Osteocyte (in vitro differentiated cells): ENCODE measurements around the gene FLT3. TPM values are rescaled to one million over a fixed set of nuclear protein-coding genes. Genes with fewer than 3 reads are reported as not detected.

ENCODE experiments used
- DNase-seq: peaks from one replicate; pipeline ENCODE4 v3.0.0; 2021; ENCODE audit warnings: mixed read lengths; ENCODE audit not compliant: unreplicated experiment; ENCODE audit errors: extremely low spot score
- H3K27ac Mint-ChIP-seq: one replicate; pipeline ENCODE4 v1.8.0; 2021; ENCODE audit warnings: mild to moderate bottlenecking, mixed read lengths; ENCODE audit not compliant: unreplicated experiment
- H3K27me3 Mint-ChIP-seq: one replicate; pipeline ENCODE4 v1.8.0; 2021; ENCODE audit warnings: mixed read lengths; ENCODE audit not compliant: unreplicated experiment
- H3K36me3 Mint-ChIP-seq: one replicate; pipeline ENCODE4 v1.8.0; 2021; ENCODE audit warnings: mixed read lengths; ENCODE audit not compliant: unreplicated experiment
- H3K4me1 Mint-ChIP-seq: one replicate; pipeline ENCODE4 v1.8.0; 2021; ENCODE audit warnings: mixed read lengths; ENCODE audit not compliant: unreplicated experiment
- H3K4me3 Mint-ChIP-seq: one replicate; pipeline ENCODE4 v1.8.0; 2021; ENCODE audit warnings: mild to moderate bottlenecking, moderate library complexity, mixed read lengths; ENCODE audit not compliant: unreplicated experiment
- H3K9me3 Mint-ChIP-seq: one replicate; pipeline ENCODE4 v1.8.0; 2021; ENCODE audit warnings: mixed read lengths; ENCODE audit not compliant: unreplicated experiment
- total RNA-seq: library from RNA; stranded (reverse); gene quantifications from 2 replicates; pipeline ENCODE4 v1.2.1, GENCODE V29; 2021
- TF ChIP-seq, protein P1 (sequence below): fragments of 200-600 bp; sonication (generic); IDR thresholded peaks from 2 replicates; pipeline ENCODE4 v1.5.0; 2021; ENCODE audit warnings: antibody characterized with exemption, mild to moderate bottlenecking, moderate library complexity

FLT3 gene
- total RNA-seq, 1 donor from 2014 or later, result not detected

DNA sequence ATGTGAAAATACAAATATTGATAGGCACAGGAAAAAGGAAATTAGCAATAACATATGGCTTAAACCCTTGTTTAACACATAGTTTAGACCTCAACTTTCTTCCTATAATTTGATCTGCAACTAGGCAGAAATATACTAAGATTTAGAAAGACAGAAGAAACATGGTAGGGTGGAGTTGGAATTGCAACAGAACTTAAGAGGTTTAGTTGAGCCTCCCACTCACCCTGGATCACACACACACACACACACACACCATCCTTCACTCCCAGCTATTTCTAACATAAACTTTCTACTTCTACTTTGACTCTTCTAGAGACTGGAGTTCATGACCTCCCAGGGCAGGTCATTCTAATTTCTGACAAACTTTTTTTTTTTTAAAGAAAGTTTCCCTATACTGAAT lies 47.4 kb downstream of the FLT3 start:
- H3K27me3 Mint-ChIP-seq, result peaks cover 45% of the 10 kb centered on the region
- no peak for DNase-seq

DNA sequence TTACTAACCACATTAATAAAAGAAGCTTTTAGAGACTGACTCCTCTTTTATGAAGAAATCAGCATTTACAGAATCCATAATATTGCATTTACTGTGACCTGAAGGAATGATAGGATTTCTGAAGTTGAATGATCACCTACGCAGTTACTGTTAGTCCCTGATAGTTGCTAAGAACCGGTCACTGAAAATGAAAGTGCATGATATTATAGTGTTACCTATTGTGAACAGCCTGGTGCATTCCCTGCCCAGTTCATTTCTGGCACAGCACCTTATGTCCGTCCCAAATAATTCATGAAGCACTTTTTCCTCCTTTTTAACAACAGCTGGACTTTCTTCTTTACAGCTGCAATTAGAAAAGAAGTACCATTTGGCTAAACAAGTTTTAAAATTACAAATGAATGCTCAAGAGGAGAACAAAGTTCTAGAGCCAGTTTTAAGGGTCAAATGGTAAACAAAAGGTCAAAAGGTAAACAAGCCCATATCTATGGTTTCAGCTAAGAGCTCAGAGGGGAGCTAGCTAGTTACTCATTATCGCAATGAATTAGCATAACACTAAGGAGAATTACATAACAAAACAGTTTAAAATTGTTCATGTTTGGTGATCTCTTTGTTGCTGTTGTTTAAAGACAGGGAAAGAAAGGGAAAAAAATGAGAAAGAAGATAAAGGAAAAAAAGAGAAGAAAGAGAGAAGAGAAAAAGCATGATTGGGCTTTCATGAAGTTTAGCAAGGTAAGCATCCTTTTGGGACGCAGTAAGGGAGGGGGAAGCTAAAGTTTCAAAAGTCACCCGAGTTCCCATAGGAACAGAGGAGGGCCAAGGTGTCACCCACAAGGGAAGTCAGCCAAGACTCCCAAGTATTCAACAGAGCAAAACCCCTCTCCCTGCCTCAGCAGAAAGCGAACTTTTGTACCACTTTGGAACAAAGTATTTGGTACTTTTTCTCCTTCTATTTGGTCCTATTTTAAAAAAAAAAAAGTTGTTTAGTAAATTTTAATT lies 50.2 kb downstream of the FLT3 start:
- H3K9me3 Mint-ChIP-seq, result no peaks in the 10 kb centered on the region
- no peak overlapping the region for H3K27ac Mint-ChIP-seq
- no peak overlapping the region for H3K4me3 Mint-ChIP-seq
- H3K36me3 Mint-ChIP-seq, result no peaks in the 10 kb centered on the region
- H3K27me3 Mint-ChIP-seq, result peaks cover 34% of the 10 kb centered on the region
- no peaks in the 10 kb centered on the region for H3K4me1 Mint-ChIP-seq
- DNase-seq, result no peak
- TF ChIP-seq, protein P1, sequence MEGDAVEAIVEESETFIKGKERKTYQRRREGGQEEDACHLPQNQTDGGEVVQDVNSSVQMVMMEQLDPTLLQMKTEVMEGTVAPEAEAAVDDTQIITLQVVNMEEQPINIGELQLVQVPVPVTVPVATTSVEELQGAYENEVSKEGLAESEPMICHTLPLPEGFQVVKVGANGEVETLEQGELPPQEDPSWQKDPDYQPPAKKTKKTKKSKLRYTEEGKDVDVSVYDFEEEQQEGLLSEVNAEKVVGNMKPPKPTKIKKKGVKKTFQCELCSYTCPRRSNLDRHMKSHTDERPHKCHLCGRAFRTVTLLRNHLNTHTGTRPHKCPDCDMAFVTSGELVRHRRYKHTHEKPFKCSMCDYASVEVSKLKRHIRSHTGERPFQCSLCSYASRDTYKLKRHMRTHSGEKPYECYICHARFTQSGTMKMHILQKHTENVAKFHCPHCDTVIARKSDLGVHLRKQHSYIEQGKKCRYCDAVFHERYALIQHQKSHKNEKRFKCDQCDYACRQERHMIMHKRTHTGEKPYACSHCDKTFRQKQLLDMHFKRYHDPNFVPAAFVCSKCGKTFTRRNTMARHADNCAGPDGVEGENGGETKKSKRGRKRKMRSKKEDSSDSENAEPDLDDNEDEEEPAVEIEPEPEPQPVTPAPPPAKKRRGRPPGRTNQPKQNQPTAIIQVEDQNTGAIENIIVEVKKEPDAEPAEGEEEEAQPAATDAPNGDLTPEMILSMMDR, result no peak

More for the DNA sequence above, 47.4 kb downstream of the FLT3 start:
- Mint-ChIP-seq H3K4me3 (no peak overlapping the region), H3K36me3 (no peaks in the 10 kb centered on the region), H3K4me1 (no peaks in the 10 kb centered on the region), H3K9me3 (no peaks in the 10 kb centered on the region), H3K27ac (no peak overlapping the region)
- TF ChIP-seq, protein P1, result no peak

DNA sequence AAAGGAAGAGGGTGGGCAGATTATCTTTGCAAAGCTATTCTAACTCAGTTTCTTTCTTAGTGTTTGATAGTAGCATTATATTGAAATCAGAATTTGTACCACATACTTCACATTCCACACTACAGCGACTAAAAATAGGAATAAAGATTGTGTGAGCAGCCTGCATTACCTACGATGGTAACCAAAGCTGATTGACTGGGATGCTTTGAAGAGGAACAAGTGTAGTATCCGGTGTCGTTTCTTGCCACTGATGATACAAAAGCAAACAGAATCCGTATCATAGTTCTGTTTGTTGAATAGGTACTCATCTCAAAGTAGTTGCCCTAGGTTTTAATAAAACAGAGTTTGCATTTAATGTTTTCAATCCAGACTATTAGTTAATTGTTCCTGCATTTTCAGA lies 51.2 kb downstream of the FLT3 start:
- TF ChIP-seq, protein P1, result no peak
- Mint-ChIP-seq H3K4me1 (no peaks in the 10 kb centered on the region), H3K27ac (no peak overlapping the region), H3K36me3 (no peaks in the 10 kb centered on the region), H3K9me3 (no peaks in the 10 kb centered on the region), H3K4me3 (no peak overlapping the region), H3K27me3 (peaks cover 26% of the 10 kb centered on the region)
- no peak for DNase-seq

DNA sequence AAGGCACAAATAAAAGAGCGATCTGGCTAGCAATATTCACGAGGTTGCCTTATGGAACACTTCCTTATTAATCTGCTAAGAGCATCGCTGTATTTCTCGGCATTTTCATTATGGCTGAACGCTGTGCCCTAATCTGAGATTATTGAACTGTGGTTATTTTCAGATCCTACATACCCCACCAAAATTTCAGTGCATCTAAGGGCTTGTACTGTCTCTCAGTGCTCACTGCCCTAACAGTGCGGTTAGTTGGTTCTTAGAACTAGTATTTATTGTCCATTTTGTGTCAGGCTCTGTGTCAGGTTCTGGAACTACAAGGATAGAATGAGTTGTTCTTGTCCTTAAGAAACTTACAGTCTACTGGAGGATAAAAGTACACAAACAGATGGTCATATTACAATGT lies 51.6 kb downstream of the FLT3 start:
- DNase-seq, result no peak
- peaks cover 26% of the 10 kb centered on the region for H3K27me3 Mint-ChIP-seq
- no peak overlapping the region for H3K27ac Mint-ChIP-seq
- no peaks in the 10 kb centered on the region for H3K4me1 Mint-ChIP-seq
- no peaks in the 10 kb centered on the region for H3K36me3 Mint-ChIP-seq
- TF ChIP-seq, protein P1, result no peak
- no peak overlapping the region for H3K4me3 Mint-ChIP-seq
- H3K9me3 Mint-ChIP-seq, result no peaks in the 10 kb centered on the region

DNA sequence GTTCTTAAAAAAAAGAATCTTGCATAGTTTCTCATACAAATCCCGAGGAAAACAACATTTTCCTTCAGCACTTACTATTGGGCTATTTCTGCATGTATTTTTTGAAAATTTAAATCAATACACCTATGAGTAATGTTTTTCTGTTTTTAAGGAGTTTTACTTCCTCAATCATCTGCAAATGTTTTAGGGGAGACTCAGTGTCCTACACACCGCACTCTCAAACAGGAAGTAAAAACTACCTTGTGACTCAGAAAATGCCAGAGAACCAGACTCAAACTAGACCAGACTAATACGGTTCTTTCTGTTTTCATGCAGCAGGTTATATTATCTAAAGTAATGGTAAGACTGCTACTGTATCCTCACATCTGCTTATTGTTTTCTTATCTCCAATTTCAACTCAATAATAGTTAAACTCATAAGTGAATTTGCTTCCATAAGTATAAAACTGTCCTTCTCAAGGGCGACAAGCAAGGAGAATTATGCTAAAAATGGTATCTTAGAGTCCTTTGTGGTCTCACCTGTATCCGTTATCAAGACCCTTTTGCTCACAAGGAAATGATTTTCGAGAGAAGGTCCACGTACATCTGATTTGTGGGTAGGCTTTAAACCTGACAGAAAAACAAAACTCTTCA lies 52.5 kb downstream of the FLT3 start:
- DNase-seq, result no peak
- no peaks in the 10 kb centered on the region for H3K4me1 Mint-ChIP-seq

More for the DNA sequence above, 52.5 kb downstream of the FLT3 start:
- TF ChIP-seq, protein P1, result no peak
- no peak overlapping the region for H3K4me3 Mint-ChIP-seq
- H3K27me3 Mint-ChIP-seq, result peaks cover 31% of the 10 kb centered on the region
- no peaks in the 10 kb centered on the region for H3K36me3 Mint-ChIP-seq
- no peaks in the 10 kb centered on the region for H3K9me3 Mint-ChIP-seq
- H3K27ac Mint-ChIP-seq, result no peak overlapping the region
